Activated CD8-positive, alpha-beta memory T cell treated with anti-CD3 and anti-CD28 coated beads for 36 hours (primary cell): Measurements from ENCODE around the gene ETNK2. TPM values are rescaled to one million over a fixed set of nuclear protein-coding genes. Genes with fewer than 3 reads are reported as not detected.

Experiments used
- CTCF ChIA-PET: fragments of 350-600 bp; sonication (Branson Sonifier 250); formaldehyde crosslinking; loops from one replicate; lab custom pipeline; 2021; ENCODE audit warnings: antibody characterized with exemption; lab: Charles Lee
- POLR2A ChIA-PET: fragments of 350-600 bp; sonication (Branson Sonifier 250); formaldehyde crosslinking; loops from one replicate; lab custom pipeline; 2021; ENCODE audit warnings: antibody characterized with exemption; lab: Charles Lee
- total RNA-seq, 2 experiments: library from RNA; stranded (reverse); gene quantifications; one replicate each; pipeline ENCODE4 v1.2.3, GENCODE V29; 2021

ETNK2 gene
- total RNA-seq, 2 experiments from 2014 or later = 0.96 to 1.1 TPM

DNA sequence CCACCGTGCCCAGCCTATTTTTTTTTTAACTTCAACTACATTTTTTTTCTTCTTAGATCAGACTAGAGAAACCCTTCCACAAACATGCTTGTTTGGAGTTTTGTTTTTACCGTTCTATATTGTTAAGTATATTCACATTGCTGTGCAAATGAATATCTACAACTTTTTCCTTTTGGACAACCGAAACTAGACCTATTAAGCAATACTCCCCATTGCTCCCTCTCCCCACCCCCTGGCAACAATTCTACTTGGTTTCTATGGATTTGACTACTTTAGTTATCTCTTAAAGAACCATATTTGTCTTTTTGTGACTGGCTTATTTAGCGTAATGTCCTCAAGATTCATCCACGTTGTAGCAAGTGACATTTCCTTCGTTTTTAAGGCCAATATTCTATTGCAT lies 19.1 kb downstream of the ETNK2 start:
- CTCF ChIA-PET = interaction anchor here (1.2 kb wide), 1 partner anchor 272 kb away, joined by 5 read pairs; no protein-coding TSS in a partner anchor
- POLR2A ChIA-PET = no interaction called here

GRCh38 chr1:204131978-204132377 lies 19.9 kb downstream of the ETNK2 start:
- POLR2A ChIA-PET = no interaction called here
- CTCF ChIA-PET = interaction anchor here (1.2 kb wide), 1 partner anchor 271 kb away, joined by 5 read pairs; no protein-coding TSS in a partner anchor

DNA sequence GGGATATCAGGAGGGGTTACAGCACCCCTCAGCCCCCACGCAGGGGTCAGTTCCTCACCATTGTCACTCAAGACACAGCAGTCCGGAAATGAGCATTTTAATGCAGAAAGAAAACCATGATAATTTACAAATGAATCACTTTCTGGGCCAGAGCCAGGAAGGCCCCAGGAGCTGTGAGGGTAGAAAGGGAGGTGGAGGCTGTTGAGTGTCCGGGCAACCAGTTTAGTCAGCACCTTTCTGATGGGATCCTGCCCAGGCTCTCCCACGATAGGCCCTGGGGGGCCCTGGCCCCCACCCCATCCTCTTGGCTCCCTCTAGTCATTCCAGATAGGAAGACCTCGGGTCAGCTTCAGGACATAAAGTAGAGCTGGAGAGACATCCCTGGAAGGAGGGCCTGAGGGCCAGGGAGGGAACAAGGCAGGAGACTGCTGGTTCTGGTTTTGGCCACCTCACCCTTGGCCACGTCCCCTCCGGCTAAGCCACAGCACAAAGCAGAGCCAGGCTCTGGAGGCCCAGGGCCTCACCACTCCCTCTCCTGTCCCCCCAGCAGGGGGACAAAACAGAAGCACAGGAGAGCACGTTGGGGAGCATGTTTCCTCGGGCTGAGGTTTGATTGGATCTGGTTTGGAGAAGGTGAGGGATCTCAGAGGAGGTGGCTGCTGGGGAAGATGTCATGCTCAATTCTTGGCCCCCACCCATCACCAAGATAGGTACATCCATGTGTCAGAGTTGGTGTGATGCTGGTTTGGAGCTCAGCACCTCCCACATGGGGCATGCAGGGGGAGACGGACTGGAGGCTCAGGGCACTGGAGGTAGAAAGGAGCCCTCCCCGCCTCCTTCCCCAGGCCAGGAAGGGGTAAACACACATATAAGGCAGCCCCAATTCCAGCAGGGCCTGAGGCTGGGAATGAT lies 20.6 kb downstream of the ETNK2 start:
- POLR2A ChIA-PET = no interaction called here

DNA sequence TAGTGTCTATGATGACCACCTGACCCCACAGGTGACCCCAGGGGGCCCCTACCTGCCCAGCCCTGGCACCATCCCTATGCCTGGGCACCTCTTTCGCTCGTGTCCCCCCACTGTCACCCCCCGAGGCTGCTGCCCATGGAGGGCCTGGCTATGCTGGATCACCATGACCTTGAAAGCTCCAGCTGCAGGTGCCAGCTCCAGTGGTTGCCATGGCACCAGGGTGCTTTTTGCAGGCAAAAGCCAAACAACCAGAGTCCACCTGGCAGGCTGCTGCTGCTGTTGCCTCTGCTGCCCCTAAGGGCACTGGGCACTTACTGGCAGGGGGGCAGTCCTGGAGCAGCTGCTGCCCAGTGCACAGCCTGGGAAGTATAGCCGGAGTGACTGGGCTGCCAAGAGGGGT lies 21.7 kb downstream of the ETNK2 start:
- ChIA-PET POLR2A (no interaction called here), CTCF (interaction anchor here (1.0 to 3.5 kb wide), 6 partner anchors 12 to 272 kb away, joined by 3 to 39 read pairs (median 6); partner anchors contain the start of genes ETNK2 and SNRPE)

More for the DNA sequence above, 20.6 kb downstream of the ETNK2 start:
- CTCF ChIA-PET = interaction anchor here (1.2 kb wide), 2 partner anchors 231 to 270 kb away, joined by 3 to 5 read pairs; no protein-coding TSS in a partner anchor

GRCh38 chr1:204128964-204129896 lies 22.6 kb downstream of the ETNK2 start:
- ChIA-PET POLR2A (interaction anchor here (1.9 kb wide), 1 partner anchor 268 kb away, joined by 7 read pairs; the partner anchor contains the start of gene SNRPE), CTCF (interaction anchor here (0.9 to 3.5 kb wide), 15 partner anchors 9 to 282 kb away, joined by 3 to 39 read pairs (median 5); partner anchors contain the start of genes ETNK2 and SNRPE)

- POLR2A ChIA-PET = interaction anchor here (1.9 kb wide), 1 partner anchor 267 kb away, joined by 7 read pairs; the partner anchor contains the start of gene SNRPE
Measured at GRCh38 chr1:204128464-204128963, 23.3 kb downstream of the ETNK2 start.

GRCh38 chr1:204127597-204128242 lies 24.1 kb downstream of the ETNK2 start:
- ChIA-PET POLR2A (interaction anchor here (1.9 kb wide), 1 partner anchor 267 kb away, joined by 7 read pairs; the partner anchor contains the start of gene SNRPE), CTCF (interaction anchor here (0.7 to 3.5 kb wide), 6 partner anchors 18 to 860 kb away, joined by 3 to 39 read pairs (median 3); partner anchors contain the start of gene SNRPE)

More at GRCh38 chr1:204128464-204128963, 23.3 kb downstream of the ETNK2 start:
- CTCF ChIA-PET = interaction anchor here (0.9 to 3.5 kb wide), 13 partner anchors 8 to 282 kb away, joined by 3 to 39 read pairs (median 6); partner anchors contain the start of genes ETNK2 and SNRPE

GRCh38 chr1:204126956-204127355 lies 24.9 kb downstream of the ETNK2 start:
- ChIA-PET POLR2A (no interaction called here), CTCF (interaction anchor here (3.5 kb wide), 1 partner anchor 266 kb away, joined by 39 read pairs; the partner anchor contains the start of gene SNRPE)

DNA sequence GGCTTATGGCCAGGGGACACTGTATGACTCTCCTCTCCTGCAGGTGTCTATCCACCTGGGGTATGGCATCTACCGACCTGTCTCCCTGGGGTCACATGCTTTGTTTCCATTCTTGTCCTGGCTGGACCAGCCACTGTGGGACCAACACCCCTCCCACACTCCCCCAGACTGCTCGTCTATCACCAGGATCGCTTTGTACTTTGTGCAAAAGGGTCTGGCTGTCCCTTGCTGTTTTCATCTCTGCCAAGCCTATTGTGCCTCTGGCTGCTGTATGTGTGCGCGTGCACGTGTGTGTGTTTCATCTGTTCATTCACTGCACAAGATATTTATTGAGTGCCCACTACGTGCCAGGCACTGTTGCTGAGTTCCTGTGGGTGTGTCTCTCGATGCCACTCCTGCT lies 25.5 kb downstream of the ETNK2 start:
- CTCF ChIA-PET = no interaction called here
- POLR2A ChIA-PET = no interaction called here

DNA sequence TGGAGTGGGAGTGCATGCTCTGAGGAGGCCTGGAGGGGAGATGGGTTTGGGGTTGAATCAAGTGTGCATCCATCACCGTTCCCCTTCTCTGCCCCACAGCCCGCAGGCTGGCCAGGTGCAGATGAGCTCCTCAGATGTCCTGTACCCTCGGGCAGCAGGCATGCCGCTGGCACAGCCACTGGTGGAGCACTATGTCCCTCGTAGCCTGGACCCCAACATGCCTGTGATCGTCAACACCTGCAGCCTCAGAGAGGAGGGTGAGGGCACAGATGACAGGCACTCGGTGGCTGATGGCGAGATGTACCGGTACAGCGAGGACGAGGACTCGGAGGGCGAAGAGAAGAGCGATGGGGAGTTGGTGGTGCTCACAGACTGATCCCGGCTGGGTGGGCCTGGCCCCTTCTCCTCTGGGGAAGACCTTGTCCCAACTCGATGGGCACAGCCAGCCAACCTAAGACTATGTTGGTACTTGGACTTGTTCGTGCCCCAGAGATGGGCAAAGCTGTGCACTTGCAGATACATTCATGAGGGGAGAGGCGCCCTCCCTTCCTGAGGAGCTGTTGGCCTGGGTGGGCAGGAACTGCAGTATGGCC lies 26.0 kb downstream of the ETNK2 start:
- POLR2A ChIA-PET = no interaction called here
- CTCF ChIA-PET = no interaction called here

DNA sequence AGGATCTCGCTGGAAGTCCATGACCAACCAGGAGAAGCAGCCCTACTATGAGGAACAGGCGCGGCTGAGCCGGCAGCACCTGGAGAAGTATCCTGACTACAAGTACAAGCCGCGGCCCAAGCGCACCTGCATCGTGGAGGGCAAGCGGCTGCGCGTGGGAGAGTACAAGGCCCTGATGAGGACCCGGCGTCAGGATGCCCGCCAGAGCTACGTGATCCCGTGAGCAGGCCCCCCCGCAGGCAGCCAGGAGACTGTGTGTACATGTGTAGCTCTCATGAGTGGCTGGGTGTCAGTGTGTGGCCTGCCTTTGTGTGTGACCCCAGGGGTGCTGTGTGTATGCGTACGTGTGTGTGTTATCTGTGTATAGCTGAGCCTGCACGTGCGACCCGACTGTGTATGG lies 27.2 kb downstream of the ETNK2 start:
- CTCF ChIA-PET = no interaction called here
- POLR2A ChIA-PET = no interaction called here

GRCh38 chr1:204123376-204123775 lies 28.5 kb downstream of the ETNK2 start:
- POLR2A ChIA-PET = no interaction called here
- CTCF ChIA-PET = interaction anchor here (0.6 to 1.1 kb wide), 2 partner anchors 250 to 417 kb away, joined by 3 to 5 read pairs; no protein-coding TSS in a partner anchor

GRCh38 chr1:204121840-204122555 lies 29.8 kb downstream of the ETNK2 start:
- CTCF ChIA-PET = interaction anchor here (0.6 kb wide), 1 partner anchor 261 kb away, joined by 3 read pairs; no protein-coding TSS in a partner anchor
- POLR2A ChIA-PET = no interaction called here

DNA sequence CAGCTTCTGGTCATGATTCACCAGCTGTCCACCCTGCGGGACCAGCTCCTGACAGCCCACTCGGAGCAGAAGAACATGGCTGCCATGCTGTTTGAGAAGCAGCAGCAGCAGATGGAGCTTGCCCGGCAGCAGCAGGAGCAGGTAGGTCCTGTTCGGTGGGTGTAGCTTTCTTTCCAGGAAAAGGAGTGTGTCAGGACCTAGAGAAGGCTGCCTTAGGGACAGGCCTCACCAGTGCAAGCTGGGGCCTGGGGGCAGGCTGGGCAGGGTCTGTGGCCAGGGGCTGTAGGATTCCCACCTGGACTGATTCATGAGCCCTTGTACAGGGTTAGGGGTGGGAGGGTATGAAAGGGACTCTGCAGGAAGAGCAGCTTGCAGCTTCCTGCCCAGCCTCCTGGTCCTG lies 35.3 kb downstream of the ETNK2 start:
- ChIA-PET POLR2A (no interaction called here), CTCF (no interaction called here)

DNA sequence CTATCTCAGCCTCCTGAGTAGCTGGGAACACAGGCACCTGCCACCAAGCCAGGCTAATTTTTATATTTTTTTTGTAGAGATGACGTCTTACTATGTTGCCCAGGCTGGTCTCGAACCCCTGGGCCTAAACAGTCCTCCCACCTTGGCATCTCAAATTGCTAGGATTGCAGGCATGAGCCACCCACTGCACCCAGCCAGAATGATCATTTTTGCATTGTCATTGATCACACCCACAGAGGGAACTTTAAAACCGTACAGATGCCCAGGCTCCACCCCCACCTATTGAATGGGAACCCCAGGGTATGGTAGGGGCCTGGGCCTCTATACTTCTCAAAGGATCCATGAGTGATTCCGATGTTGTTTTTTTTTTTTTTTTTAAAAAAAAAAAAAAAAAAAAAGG lies 36.7 kb downstream of the ETNK2 start:
- CTCF ChIA-PET = no interaction called here
- POLR2A ChIA-PET = no interaction called here

DNA sequence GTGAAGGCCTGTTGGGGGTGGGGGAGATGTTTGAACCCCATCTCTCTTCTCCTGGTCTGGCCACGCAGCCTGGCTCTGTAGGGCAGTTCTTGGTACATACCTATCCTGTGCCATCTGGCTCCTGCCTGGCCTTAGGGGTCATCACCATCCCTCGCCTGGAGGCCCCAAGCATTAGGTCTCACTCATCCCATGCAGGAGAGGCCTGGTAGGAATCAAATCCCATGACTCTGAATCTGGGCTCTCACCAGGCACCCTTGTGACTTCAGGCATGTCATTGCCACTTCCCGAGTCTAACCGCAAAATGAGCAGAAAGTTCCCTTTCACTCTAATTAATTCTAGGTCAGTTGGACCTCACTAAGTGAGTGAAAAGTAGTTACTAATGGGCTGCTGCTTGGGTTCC lies 37.2 kb downstream of the ETNK2 start:
- CTCF ChIA-PET = no interaction called here
- POLR2A ChIA-PET = no interaction called here

GRCh38 chr1:204113896-204114295 lies 37.9 kb downstream of the ETNK2 start:
- ChIA-PET CTCF (no interaction called here), POLR2A (no interaction called here)
